Mucosa of gallbladder (tissue), 1 donor: ENCODE results near the gene TMEM52B. TPM values are rescaled to one million over a fixed set of nuclear protein-coding genes. Genes with fewer than 3 reads are reported as not detected.

Experiments used
- total RNA-seq: library from RNA; stranded (reverse); gene quantifications from one replicate; pipeline ENCODE4 v1.2.1, GENCODE V29; 2021
- donor health status: DM: no; HTN: no; CAD: no.

Gene TMEM52B
- total RNA-seq, 1 donor from 2014 or later: 0.86 TPM

Other genes with a start within 250 kb of the TMEM52B start
- not detected for gene CLEC2A, start 246.7 kb upstream of the TMEM52B start, total RNA-seq
- 3.5 TPM for gene CLEC12A, start 207.6 kb upstream of the TMEM52B start, total RNA-seq
- gene CLEC1B, start 179.9 kb upstream of the TMEM52B start, total RNA-seq: not detected
- not detected for gene CLEC12B, start 168.4 kb upstream of the TMEM52B start, total RNA-seq
- 1.2 TPM for gene CLEC9A, start 148.3 kb upstream of the TMEM52B start, total RNA-seq
- gene CLEC1A, start 80.0 kb upstream of the TMEM52B start, total RNA-seq: 3.5 TPM
- gene CLEC7A, start 48.8 kb upstream of the TMEM52B start, total RNA-seq: 10.8 TPM
- 10.1 TPM for gene OLR1, start 6.9 kb upstream of the TMEM52B start, total RNA-seq
- 154 TPM for gene GABARAPL1, start 33.8 kb downstream of the TMEM52B start, total RNA-seq
- 1.8 TPM for gene KLRD1, start 128.8 kb downstream of the TMEM52B start, total RNA-seq
- gene KLRK1, start 211.0 kb downstream of the TMEM52B start, total RNA-seq: 5.0 TPM
- gene KLRC4, start 230.7 kb downstream of the TMEM52B start, total RNA-seq: 1.1 TPM
- not detected for gene KLRC3, start 241.6 kb downstream of the TMEM52B start, total RNA-seq